C4-2B (cell line): ENCODE data around the gene TACR1.

Source experiments
- ZFX ChIP-seq: fragments of 450-650 bp; IDR thresholded peaks from 2 replicates; pipeline ENCODE4 v1.6.1; 2017
- TF ChIP-seq, protein P1 (sequence below): fragments of 450-650 bp; conservative IDR thresholded peaks from 2 replicates; pipeline ENCODE4 v1.5.1; 2017; ENCODE audit warnings: mild to moderate bottlenecking

DNA sequence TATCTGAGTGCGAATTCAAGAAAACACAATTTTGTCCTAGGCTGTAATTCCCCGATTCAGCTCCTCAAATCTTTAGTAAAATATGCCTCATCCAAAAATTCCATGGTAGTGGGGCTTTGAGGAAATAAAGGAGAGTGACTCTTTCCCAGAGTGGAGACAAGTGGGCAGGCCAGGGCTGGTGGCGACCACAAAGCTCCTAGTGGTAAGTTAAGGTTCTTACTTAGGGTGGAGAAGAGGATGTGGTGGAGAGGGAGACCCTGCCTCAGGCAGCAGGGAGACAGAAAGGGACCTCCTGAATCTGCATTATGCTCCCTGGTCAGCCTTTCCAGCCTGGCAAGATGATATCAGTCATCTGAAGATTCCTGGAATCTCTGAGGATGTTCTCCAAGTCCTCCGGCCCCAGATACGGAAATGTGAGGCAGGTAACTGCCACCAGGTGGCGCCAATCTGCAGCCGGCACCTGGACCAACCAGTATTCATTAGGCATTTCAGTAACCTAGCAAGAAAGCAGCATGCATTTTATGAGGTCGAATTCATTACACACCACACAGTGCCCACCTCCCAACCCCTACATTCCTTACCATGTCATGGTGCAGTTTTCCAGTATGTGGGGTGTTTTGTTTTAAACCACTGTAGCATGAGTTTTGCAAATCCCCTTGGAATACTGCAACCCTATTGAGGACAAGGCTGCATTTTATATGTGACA, 134.5 kb downstream of the TACR1 start:
- TF ChIP-seq, protein P1, sequence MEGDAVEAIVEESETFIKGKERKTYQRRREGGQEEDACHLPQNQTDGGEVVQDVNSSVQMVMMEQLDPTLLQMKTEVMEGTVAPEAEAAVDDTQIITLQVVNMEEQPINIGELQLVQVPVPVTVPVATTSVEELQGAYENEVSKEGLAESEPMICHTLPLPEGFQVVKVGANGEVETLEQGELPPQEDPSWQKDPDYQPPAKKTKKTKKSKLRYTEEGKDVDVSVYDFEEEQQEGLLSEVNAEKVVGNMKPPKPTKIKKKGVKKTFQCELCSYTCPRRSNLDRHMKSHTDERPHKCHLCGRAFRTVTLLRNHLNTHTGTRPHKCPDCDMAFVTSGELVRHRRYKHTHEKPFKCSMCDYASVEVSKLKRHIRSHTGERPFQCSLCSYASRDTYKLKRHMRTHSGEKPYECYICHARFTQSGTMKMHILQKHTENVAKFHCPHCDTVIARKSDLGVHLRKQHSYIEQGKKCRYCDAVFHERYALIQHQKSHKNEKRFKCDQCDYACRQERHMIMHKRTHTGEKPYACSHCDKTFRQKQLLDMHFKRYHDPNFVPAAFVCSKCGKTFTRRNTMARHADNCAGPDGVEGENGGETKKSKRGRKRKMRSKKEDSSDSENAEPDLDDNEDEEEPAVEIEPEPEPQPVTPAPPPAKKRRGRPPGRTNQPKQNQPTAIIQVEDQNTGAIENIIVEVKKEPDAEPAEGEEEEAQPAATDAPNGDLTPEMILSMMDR: peak; percentile 82
- no peak for TF ChIP-seq ZFX
